Posterior cingulate gyrus (tissue), 11 donors: ENCODE measurements around the gene DPH1.
"Not testable (repeated sequence)": the region's sequence is repeated elsewhere in the genome, so short reads cannot be mapped to it uniquely, and the experiment has no call there.

ENCODE experiments used
- DNase-seq, 10 donors: peaks; one replicate each; pipeline versions ENCODE4 v3.0.0 to v3.0.0-alpha.2; 2020 to 2021; ENCODE audit warnings: mixed read lengths in 3 of 10
- intact Hi-C: fragments of 100-400 bp; cut with DNase I; formaldehyde crosslinking; loops from one replicate; pipeline ENCODE4 v1.15.1; 2023

DPH1 gene

DNA sequence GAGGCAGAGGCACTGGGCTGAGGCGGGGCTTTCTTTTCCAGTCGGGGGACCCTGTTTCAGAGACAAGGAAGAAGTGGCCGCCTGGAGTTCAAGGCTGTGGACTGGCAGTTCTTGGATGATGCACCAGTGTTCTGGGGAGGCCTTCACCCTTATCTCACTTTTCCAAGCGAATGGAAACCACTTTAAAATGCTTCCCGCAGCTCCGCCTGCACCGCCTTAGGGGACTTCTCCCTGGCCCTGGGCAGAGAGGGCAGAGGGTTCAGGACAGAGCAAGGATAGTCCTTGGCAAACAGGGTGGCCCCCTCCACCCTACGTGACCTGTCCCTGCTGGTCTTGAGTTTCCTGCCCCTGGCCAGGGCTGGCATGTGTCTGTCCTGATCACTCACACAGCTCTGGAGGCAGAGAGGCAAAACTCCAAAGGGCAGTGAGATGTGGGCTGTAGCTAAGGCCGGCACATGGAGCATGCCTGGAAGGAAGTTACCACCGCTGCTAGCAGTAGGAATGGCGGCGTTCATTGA is 25.5 kb upstream of the DPH1 start:
- intact Hi-C loops: no loop called here
- no peak for DNase-seq

DNA sequence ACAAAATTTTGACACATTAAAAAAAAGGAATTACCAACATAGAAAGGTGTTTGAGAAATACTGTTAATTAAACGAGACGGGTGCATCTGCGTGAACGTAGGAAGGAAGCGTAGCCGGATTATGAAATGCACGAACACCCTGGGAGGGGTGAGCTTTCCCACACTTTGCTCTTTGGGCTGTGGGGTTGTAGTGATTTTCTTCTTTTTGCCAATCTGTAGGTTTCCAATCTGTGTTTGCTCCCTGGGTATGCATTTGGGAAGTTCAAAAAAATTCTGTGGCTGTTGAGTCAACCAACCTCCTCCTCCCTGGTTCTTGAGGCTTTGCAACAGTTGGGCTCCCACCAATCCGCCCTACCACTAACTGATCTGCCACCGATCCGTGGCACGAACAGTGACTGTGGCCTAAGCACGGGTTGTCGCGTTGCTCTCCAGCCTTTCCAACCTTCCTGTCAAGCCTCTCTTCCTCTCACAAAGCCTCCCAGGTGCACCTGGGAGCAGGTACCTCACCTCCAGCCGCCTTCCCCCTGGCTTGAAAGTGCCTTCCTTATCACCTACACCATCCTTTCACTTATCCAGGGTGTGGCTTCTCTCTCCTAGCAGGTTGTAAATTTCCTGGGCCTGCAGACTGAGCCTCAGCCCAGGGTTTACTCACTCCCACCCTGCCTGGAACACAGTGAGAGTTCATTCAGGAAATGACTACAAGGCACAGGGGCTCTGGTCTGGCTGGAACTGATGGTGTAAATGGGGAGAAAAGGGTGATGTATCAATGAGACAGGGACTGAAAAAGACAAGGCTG is 21.4 kb upstream of the DPH1 start:
- intact Hi-C loops: no loop called here
- DNase-seq: no peak

DNA sequence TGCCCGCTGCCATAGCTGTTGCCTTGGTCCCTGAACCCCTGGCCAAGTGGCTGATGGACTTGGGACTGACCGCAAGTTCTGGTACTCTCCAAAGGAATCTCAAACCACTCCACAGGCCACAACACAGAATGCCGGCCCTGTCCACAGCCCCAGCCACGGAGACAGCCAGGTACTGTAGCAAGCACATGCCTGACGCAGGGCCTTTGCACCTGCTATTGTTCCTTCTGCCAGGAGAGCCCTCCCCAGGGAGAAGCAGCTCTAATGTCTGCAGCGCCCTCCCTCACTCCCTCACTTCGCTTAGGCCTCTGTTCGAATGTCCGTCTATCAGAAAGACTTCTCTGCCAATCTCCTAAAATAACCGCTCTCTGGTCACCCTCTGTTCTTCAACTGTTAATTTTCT is 20.2 kb upstream of the DPH1 start:
- no peak for DNase-seq
- intact Hi-C loops: no loop called here

DNA sequence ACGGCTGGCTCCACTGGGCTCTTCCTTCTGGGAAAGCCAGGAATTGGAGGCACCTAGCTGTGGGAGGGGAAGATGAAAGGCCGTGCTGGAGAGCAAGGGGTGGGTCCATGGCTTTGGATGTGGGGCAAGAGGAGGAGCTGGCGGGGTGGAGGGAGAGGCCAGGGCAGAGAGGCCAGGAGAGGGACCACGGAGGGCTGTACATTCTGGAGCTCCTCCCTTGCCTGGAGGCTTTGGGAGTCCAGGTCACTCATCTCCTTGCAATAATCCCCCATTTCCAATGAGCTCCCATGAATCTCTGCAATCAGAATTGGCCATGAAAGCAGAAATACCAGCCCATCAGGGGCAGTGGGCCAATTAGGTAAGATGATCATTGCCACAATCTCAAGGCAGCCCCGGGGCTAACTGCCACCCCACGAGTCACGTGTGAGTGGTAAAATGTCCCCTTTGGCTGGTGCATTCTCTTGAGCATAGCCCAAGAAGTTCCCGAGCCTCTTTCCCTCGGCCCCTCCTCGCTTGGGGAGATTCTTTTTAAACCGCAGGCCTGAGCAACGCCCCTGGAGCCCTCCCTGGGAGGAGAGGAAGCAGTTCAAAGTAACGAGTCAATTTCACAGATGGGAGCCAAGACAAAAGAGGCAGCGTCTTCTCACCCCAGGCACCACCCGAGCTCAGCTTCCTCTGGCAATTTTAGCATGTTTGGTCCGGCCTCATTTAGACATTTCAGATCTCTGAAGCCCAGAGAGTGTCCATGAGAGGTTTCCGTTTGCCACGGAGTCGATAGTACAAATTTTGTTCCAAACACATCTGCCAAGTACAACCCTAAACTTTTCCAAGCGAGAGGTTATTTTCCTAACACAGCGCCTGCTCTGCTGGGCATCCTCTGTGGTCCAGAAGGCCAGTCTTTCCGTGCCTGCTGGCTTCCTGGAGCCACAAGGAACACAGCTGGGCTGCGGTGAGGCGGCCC is 18.3 kb upstream of the DPH1 start:
- intact Hi-C loops: no loop called here
- no peak for DNase-seq

DNA sequence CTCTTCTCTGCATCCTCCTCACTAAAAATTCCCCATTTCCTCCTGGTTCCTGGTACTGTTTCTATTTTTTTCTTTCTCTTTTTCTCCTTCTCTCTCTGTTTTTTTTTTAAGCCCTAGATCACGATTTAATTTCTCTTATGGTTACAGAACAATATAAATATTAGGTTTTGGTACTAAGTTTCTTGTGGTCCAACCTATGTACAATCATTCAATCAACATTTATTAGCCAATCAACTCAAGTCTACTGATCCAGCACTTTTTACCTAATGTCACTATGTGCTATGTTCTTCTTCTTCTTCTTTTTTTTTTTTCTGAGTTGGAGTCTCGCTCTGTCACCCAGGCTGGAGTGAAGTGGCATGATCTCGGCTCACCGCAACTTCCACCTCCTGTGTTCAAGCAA is 17.5 kb upstream of the DPH1 start:
- no peak for DNase-seq
- intact Hi-C loops: no loop called here

DNA sequence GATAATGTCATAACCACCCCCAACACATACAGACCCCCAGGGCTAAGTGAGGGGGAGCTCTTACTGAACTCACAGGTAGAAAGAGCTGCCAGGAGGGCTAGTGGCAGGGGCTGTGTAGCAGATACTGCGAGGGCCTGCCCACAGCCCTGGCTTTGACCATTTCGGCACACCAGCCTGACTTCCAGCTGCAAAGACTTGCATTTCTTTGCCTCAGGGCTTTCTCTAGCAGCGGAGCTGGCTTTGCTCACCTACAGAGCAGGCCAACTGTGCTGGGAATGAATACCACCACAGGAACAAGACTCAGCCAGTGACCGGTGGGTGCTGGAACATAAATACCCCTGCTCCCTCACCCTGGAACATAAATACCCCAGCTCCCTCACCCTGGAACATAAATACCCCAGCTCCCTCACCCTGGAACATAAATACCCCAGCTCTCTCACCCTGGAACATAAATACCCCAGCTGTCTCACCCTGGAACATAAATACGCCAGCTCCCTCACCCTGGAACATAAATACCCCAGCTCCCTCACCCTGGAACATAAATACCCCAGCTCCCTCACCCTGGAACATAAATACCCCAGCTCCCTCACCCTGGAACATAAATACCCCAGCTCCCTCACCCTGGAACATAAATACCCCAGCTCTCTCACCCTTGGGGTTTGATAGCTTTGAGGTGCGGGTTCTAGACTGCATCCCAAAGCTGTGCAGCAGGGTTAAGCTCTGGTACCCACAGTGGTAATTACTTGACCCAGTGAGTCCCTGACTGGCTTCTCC is 16.5 kb upstream of the DPH1 start:
- intact Hi-C loops, DNase-seq: not testable (repeated sequence)

DNA sequence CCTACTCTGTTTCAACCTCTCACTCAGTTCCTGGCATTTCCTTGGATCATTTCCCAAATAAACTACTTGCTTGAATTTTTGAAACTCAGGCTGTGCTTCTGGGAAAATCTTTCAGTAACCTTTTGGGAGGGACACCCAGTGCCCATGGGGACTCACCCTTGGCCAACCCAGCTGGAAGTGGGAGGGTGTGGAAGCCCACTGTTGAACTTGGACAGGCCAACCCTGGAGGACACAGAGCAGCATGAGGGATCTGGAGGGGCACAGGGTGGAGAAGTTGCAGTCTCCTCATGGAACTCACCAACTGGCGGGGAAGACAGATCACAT is 16.0 kb upstream of the DPH1 start:
- intact Hi-C loops: no loop called here
- no peak for DNase-seq

DNA sequence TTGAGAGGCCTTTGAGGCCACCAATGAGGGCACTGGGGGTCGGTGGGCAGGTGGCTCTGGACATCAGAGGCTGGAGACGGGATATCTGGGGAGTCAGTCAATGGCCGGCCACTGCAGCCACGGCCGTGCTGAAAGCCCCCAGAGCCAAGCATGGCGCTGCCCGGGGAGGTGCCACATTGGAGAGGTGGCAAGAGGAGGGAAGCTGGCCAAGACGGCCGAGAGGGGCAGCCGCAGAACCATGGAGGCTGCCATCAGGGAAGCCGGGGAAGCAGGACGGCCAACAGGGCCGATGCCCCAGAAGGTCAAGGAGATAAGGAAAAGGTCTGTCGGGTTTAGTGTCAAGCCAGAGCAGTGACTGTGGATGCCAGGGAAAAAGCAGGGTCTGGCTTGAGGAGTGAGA is 14.6 kb upstream of the DPH1 start:
- DNase-seq: no peak
- intact Hi-C loops: no loop called here

DNA sequence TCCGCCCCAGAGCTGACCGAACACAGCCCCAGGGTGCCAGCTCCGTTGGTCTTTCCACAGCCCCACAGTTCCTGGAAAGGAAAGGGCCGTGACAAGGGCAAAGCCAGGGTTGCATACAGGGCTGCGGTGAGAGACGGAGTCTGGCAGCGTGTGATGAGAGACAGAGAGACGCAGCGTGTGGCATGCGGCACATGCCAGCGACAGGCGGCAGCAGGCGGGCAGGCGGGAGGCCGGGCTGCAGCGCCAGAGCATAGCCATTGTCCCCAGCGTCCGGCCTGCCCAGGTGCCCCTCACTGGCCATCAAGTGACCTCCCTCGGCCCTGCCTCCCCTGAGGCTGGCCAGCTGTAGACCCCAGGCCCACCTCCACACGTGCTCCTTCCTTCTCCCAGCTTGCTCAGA is 13.5 kb upstream of the DPH1 start:
- intact Hi-C loops: no loop called here
- DNase-seq: no peak

DNA sequence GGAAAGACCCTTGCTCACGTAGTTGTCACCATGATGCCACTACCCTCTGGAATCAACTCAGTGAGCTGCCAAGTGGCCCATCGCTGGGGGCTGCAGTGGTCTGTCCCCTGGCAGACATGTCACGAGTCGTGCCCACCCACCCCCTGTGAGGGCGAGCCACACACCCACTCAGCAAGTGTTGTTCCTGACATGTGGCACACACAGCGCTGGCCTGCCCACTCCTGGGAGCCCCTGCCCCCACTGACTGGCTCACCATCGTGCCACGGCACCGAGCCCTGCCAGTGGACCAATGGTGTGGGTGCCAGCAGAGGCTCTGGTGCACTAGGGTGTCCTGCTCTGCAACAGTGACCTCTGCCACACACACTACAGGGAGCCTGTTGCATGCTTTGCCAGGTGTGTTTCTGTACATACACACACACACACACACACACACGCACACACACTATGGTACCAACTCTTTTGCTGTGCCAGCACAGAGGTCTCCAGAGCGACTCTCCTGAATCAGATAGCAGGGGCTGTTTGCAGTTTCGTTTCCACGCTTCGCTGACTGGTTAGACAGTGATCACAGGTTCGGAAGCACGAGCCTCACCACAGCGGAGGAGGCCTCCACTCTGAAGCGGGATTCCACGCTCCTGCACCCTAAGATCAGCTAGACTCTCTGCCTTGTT is 12.5 kb upstream of the DPH1 start:
- no peak for DNase-seq
- intact Hi-C loops: no loop called here

DNA sequence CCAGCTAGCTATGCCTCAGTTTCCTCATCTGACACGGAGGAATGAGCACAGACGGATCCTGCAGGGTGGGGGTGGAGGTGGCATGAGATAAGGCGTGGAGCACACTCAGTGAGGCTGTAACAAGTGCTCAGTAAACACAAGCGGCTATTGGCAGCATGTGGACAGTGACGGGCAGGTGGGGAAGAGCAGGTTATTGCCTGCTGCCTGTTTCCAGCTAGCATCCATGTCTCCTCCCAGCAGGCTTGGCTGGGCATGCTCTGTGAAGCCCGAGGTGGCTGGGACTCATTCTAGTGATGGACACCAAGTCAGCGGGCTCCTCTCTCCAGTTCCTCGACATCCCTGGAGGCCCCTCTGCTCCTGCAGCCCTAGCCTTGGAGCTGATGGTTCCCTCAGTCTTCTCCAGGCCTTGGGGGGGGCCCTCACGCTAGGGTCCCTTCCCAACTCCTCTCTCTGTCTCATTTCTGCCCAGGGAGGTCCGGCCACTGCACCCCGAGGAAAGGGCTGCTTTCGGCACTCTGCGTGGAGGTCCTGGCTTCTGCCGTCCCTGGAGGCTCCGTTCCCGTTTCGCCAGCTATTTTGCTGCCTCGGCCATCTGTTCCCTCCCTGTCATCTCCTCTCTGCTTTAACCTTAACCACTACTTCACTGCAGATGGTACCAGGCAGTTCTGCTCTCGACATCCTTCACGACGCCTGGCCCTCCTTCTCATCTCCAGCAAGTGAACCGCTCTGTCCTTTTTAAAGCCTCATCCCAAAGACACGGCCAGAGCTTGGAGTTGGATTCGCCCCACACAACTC is 11.0 kb upstream of the DPH1 start:
- DNase-seq: peak in 1 of 10 donors; percentile 79

DNA sequence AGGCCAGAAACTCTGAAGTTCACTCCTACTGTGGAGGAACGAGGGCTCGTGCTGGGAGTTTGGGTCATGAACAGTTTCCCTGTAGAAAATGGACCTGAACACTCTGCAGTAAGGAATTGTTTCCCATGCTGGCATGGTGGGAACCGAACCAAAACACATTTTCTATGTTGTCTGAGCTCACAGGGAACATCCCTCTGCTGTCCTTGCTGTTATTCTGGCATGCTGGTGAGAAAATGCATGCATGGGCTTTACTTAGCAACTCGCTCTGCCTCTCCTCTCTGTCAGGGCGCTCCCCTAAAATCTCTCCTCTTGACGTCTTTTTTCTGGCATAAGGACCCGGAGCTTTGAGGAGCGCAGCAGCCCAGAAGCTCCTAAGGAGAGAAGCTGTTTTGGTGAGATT is 10.2 kb upstream of the DPH1 start:
- intact Hi-C loops: no loop called here
- no peak for DNase-seq

More for the DNA sequence above, 11.0 kb upstream of the DPH1 start:
- intact Hi-C loops: no loop called here

DNA sequence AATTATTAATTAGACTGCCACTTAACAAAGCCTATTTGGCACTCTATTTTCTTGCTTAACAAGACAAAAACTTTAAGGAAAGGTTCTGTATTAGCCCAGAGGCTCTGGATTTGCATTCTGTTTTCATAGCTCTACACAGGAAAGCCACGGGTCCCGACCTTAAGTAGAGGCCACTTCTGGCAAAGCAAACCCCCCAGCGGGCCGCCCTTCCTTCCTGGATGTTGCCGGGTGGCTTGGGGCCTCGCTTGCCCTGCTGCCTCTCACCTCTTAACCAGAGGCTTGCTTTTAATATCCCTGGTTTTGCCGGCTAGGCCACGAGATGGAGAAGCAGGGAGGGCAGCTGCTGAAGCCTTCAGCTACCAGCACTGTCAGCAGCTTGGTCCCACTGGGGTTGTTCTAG is 9.2 kb upstream of the DPH1 start:
- DNase-seq: no peak
- intact Hi-C loops: no loop called here

DNA sequence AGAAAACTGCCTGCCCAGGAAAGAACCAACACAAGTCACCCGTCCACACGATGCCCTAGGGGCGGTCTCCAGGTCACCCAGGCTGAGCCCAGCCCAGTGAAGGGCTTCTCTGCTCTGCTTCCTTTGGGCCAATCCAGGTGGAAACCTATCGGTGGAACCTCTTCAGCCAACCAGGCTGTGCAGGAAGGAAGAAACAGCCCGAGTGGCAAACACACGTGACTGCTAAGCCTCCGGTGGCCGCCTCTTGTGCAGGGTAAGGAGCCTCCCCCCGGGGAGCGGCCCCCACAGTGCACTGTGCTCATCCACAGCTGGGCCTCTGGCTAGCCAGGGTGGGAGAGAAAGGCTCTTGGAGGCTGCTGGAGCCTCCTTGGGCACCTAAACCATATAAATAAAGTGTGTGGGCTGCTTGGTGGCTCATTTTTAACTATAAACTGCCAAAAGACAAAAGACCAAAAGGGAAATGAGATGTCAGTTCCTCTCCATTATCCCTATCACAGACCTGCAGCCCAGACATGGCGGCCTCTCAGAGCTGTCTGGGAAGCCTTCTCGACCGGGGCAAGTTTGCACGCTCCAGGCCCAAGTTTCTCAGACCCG is 7.2 kb upstream of the DPH1 start:
- DNase-seq: peak in 2 of 10 donors; percentile 88
- intact Hi-C loops: no loop called here

DNA sequence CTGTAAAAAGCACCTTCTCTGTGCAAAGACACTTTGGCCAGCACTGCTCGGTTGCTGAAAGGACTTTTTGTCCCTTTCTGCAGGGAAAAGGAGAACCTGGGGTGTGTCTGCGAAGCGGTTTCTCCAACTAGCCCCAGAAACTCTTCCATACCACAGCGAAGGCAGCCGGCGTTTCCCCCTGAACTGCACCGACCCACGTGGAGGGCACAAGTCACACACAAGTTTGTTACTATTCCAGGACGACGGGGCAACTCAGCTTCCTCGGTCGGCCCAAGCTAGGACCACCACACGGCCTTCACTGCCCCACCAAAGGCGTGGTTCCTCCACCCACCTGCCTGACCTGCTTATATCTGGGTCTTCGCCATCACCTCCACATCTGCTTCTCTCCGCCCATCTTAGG is 6.7 kb upstream of the DPH1 start:
- intact Hi-C loops: no loop called here
- no peak for DNase-seq

DNA sequence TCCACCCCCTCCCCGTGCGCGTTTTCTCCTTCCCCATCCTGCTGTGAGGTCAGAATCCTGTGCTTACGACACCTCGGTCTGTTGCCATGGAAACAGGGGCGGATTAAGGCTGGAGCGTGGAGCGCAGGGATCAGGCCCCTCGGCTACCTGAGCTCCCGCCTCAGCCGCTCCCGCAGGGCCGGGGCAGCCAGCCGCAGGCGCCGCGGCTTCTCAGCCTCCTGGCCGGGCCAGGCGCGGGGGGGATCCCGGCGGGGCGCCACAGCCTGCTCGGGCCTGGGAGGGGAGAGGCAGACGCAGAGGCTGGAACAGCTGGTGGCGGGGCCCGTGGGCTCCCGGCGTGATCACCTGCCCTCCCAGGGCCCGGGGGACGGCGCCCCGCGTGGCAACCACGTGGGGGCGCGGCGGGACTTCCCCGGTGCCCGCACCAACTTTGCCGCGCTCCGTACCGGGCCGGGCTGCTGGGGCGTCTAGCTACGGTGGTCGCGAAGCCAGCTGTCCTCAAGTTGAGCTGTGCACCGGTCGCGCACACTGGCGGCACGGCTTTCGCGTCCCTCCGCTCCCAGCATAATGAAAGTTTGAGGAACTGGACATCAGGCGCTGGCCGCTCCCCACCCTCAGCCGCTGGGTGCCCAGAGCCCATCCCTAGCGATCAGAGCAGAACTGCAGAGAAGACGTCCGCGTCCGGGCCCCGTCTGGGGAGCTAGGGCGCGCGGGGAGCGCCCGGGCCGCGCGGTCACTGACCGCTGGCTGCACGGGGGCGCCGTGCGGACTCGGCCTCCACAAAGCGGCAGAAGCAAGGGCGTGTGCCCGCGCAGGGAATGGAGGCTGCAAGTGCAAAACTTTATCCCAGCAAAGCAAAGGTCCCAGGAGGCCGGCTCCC is 6.0 kb upstream of the DPH1 start:
- peak in 3 of 10 donors; percentile 83 to 92 (median 83) for DNase-seq
- intact Hi-C loops: no loop called here

DNA sequence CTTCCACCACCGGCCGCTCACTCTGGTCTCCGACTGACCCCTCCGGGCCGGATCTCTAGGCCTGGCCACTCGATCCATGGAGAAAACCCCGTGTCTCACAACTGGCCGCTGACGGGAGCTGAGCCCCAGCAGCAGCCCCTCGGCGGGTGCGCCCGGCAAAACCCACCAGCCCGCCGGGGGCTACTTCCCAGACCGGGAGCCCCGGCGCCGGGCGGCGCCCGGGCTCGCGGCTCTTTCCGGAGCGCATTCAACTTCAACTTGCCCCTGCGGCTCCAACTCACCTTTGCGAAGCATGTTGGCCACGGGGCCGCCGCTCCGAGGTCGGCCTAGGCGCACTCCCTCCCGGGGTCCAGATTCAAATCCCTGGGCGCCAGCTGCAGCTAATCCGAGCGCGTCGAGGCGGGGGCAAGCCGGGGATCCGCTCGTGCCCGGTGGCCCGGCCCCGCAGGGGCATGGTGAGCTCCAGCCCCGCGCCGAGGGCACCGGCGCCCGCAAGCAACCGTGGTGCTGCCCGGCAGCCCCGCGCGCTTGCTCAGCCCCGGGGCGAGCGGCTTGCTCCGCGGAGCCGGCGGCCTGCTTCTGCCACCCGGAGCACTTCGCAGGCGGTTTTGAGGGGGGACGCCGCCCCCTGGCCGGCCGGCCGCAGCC is 5.3 kb upstream of the DPH1 start:
- peak in 1 of 10 donors; percentile 77 for DNase-seq

DNA sequence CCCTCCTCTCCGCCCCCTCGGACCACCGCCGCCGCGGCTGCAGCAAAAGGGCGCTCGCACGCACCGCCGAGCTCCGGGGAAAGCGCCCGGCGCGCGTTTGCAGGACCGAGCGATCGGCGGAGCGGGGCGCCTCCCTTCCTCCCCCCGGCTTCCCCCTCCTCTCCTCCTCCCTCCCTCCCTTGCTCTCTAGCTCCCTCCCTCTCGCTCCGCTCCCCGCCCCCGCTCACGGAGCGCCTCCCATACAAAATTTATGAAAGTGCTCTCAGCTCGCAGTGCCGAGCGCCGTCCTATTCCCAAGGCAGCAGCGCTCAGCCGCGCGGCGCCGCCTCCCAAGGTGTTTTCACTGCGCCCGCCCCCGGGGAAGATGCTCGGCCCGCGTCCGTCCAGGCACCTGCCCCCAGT is 4.7 kb upstream of the DPH1 start, which contains the start of gene RTN4RL1:
Gene RTN4RL1, minus strand, starts transcription at position 115 of the 402 bp plus-strand sequence. CDS start 469 bp downstream, outside the sequence.
- DNase-seq: peak in 9 of 10 donors; percentile 35 to 97 (median 81)
- intact Hi-C loops: no loop called here

More for the DNA sequence above, 5.3 kb upstream of the DPH1 start:
- intact Hi-C loops: no loop called here
